ENCODE data around the gene THSD7A.

The THSD7A gene

GRCh38 chr7:11831736-11832495, at the start of gene THSD7A:
TSS of gene THSD7A (minus strand) at chr7:11832198. CDS start at chr7:11831946, 252 bp downstream.
- peak; percentile 11 for DNase-seq

- DNase-seq, result no peak
These were observed 49.7 kb upstream of the THSD7A start for GRCh38 chr7:11881680-11882079.

GRCh38 chr7:11875635-11876034, 43.6 kb upstream of the THSD7A start:
- no peak for DNase-seq

- no peak for DNase-seq
These were observed 33.7 kb upstream of the THSD7A start for GRCh38 chr7:11865671-11866070.

GRCh38 chr7:11858622-11859302, 26.8 kb upstream of the THSD7A start:
- no peak for DNase-seq

- no peak for DNase-seq
These were observed 26.0 kb upstream of the THSD7A start for GRCh38 chr7:11858026-11858425.

- DNase-seq, result no peak
These were observed 16.3 kb upstream of the THSD7A start for GRCh38 chr7:11848251-11848650.

GRCh38 chr7:11847336-11847735, 15.3 kb upstream of the THSD7A start:
- no peak for DNase-seq

- no peak for DNase-seq
These were observed 14.5 kb upstream of the THSD7A start for GRCh38 chr7:11846361-11846955.

GRCh38 chr7:11843113-11843765, 11.2 kb upstream of the THSD7A start:
- DNase-seq, result no peak

- DNase-seq, result no peak
These were observed 9.7 kb upstream of the THSD7A start for GRCh38 chr7:11841657-11842056.

- DNase-seq, result no peak
These were observed 3.3 kb upstream of the THSD7A start for GRCh38 chr7:11835260-11835659.

GRCh38 chr7:11833431-11833830, 1.4 kb upstream of the THSD7A start:
- DNase-seq, result no peak

- DNase-seq, result no peak
These were observed 752 bp downstream of the THSD7A start for GRCh38 chr7:11831156-11831735.

GRCh38 chr7:11830582-11831155, 1.3 kb downstream of the THSD7A start:
- DNase-seq, result no peak

GRCh38 chr7:11829954-11830353, 2.0 kb downstream of the THSD7A start:
- DNase-seq, result no peak

- DNase-seq, result no peak
These were observed 12.1 kb downstream of the THSD7A start for GRCh38 chr7:11819947-11820346.

GRCh38 chr7:11819271-11819670, 12.7 kb downstream of the THSD7A start:
- no peak for DNase-seq

GRCh38 chr7:11818281-11818680, 13.7 kb downstream of the THSD7A start:
- no peak for DNase-seq

GRCh38 chr7:11817111-11817740, 14.8 kb downstream of the THSD7A start:
- DNase-seq, result no peak

GRCh38 chr7:11811709-11812108, 20.3 kb downstream of the THSD7A start:
- no peak for DNase-seq

GRCh38 chr7:11810043-11810625, 21.9 kb downstream of the THSD7A start:
- no peak for DNase-seq

Measured in NCI-H2171 (cell line).